HEK293 (cell line): ENCODE results near the gene PRKG1.

ENCODE experiments used
- ZNF274 ChIP-seq, 2 experiments: fragments of 200-500 bp in 1 of 2; fragments of 450-650 bp in 1 of 2; sonication (Bioruptor generic) in 1 of 2; formaldehyde crosslinking in 1 of 2; IDR thresholded peaks; 2 replicates each; pipeline versions ENCODE4 v1.5.1 to v1.6.1; 2014 to 2016; ENCODE audit warnings: borderline replicate concordance in 1 of 2, inconsistent platforms in 1 of 2, low read length in 1 of 2, missing biosample characterization in 1 of 2, missing genetic modification characterization in 1 of 2
- TF ChIP-seq, protein P1 (sequence below): fragments of 450-650 bp; formaldehyde crosslinking; IDR thresholded peaks from 2 replicates; pipeline ENCODE4 v1.5.1; 2016; ENCODE audit warnings: missing biosample characterization, missing genetic modification characterization

DNA sequence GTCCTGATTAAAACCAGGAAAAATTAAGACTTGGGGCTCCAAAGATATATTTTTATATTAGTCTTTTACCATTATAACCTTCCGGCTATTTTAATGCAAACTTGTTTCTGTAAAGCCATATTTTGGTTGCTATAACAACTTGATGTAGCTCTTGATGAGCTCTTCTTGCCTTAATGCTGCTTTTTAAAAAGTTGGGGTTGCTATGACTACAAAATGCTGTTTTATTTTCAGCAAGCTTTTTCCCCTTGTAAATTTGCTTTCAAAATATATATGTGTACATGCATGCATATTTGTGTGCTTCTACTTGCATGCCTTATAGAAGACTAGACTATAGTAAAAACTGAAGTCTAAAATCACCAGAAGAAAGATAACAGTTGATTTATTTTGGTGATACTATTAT lies 525.4 kb downstream of the PRKG1 start:
- TF ChIP-seq, protein P1, sequence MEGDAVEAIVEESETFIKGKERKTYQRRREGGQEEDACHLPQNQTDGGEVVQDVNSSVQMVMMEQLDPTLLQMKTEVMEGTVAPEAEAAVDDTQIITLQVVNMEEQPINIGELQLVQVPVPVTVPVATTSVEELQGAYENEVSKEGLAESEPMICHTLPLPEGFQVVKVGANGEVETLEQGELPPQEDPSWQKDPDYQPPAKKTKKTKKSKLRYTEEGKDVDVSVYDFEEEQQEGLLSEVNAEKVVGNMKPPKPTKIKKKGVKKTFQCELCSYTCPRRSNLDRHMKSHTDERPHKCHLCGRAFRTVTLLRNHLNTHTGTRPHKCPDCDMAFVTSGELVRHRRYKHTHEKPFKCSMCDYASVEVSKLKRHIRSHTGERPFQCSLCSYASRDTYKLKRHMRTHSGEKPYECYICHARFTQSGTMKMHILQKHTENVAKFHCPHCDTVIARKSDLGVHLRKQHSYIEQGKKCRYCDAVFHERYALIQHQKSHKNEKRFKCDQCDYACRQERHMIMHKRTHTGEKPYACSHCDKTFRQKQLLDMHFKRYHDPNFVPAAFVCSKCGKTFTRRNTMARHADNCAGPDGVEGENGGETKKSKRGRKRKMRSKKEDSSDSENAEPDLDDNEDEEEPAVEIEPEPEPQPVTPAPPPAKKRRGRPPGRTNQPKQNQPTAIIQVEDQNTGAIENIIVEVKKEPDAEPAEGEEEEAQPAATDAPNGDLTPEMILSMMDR (tag by site-specific recombination), result no peak
- no peak for TF ChIP-seq ZNF274 (IDR thresholded peaks at IDR 0.05; ENCODE audit: low read length)
- TF ChIP-seq ZNF274 (tag by site-specific recombination; IDR thresholded peaks at IDR 0.05; ENCODE audit: borderline replicate concordance), result no peak
